Kidney epithelial cell (primary cell): ENCODE data around the gene ZNF641. TPM values are rescaled to one million over a fixed set of nuclear protein-coding genes. Genes with fewer than 3 reads are reported as not detected.

ENCODE experiments used
- DNase-seq: peaks from one replicate; pipeline ENCODE4 v3.0.0-alpha.2; 2010; ENCODE audit warnings: low read depth
- H3K27me3 ChIP-seq: 2 replicates; pipeline ENCODE4 v1.6.0; 2011; ENCODE audit warnings: low read length; ENCODE audit not compliant: control insufficient read depth, insufficient read depth
- H3K36me3 ChIP-seq: 2 replicates; pipeline ENCODE4 v1.5.1; 2011; ENCODE audit warnings: low read length; ENCODE audit not compliant: control insufficient read depth, insufficient read depth
- H3K4me3 ChIP-seq: 2 replicates; pipeline ENCODE4 v1.5.1; 2011; ENCODE audit warnings: low read depth, mild to moderate bottlenecking, control low read depth, low read length
- CTCF ChIP-seq: IDR thresholded peaks from 2 replicates; pipeline ENCODE4 v1.5.1; 2011; ENCODE audit warnings: mild to moderate bottlenecking, moderate library complexity, low read length, control low read depth, inconsistent platforms; ENCODE audit not compliant: insufficient read depth, poor library complexity, severe bottlenecking
- total RNA-seq: library from RNA; depleted of rRNA; stranded (reverse); fragments of >200 nt; gene quantifications from 2 replicates; pipeline ENCODE4 v1.2.3, GENCODE V29; 2015

Gene ZNF641
- total RNA-seq, 1 donor from 2014 or later, result 13.5 TPM

GRCh38 chr12:48302161-48302911, 48.4 kb downstream of the ZNF641 start:
- Histone ChIP-seq H3K27me3 (no peaks in the 10 kb centered on the region), H3K36me3 (no peaks in the 10 kb centered on the region), H3K4me3 (no peak overlapping the region)
- no peak for DNase-seq
- no peak for TF ChIP-seq CTCF

DNA sequence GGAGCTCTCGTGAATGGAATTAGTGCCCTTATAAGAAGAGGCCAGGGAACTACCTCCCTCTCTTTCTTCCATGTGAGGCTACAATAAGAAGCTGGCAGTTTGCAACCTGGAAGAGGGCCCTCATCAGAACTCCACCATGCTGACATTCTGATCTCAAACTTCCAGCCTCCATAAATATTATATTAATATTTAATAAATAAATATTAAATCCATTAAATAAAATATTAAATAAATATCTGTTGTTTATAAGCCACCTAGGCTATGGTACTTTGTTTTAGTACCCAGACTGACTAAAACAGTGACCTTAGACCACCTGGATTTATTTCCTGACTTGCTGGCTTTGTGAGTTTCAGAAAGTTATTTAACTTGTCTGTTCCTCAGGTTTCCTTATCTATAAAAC, 49.9 kb downstream of the ZNF641 start:
- H3K27me3 ChIP-seq, result no peaks in the 10 kb centered on the region

GRCh38 chr12:48296586-48297282, 54.0 kb downstream of the ZNF641 start:
- Histone ChIP-seq H3K4me3 (peak overlapping the region; percentile 49), H3K36me3 (no peaks in the 10 kb centered on the region)
- TF ChIP-seq CTCF, result no peak

More for the DNA sequence above, 49.9 kb downstream of the ZNF641 start:
- Histone ChIP-seq H3K4me3 (no peak overlapping the region), H3K36me3 (no peaks in the 10 kb centered on the region)
- no peak for TF ChIP-seq CTCF
- no peak for DNase-seq

GRCh38 chr12:48292040-48292439, 58.7 kb downstream of the ZNF641 start:
- Histone ChIP-seq H3K27me3 (no peaks in the 10 kb centered on the region), H3K36me3 (no peaks in the 10 kb centered on the region), H3K4me3 (no peak overlapping the region)
- no peak for DNase-seq
- TF ChIP-seq CTCF, result no peak

More at GRCh38 chr12:48296586-48297282, 54.0 kb downstream of the ZNF641 start:
- DNase-seq, result peak; percentile 72
- H3K27me3 ChIP-seq, result no peaks in the 10 kb centered on the region

DNA sequence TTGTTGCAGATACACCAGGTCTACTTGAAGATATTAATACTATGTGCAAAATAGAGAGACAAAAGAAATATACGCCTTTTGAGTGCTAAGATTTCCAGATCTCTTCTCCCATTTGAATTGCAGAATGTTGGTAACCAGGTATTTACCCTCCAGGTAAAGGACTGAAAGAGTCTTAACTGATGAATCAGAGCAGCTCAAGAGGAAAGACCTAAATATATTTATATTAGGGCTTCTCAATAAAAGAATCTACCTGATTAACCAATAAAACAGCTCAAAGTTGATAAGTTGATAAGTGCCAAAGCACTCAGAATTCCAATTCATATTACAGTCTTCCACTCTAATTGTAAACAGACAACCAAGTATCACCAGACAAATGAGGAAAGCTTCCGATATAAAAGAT, 59.2 kb downstream of the ZNF641 start:
- Histone ChIP-seq H3K4me3 (no peak overlapping the region), H3K36me3 (no peaks in the 10 kb centered on the region), H3K27me3 (no peaks in the 10 kb centered on the region)
- no peak for DNase-seq
- TF ChIP-seq CTCF, result no peak
